Measurements from ENCODE around the gene NABP2.
"Not testable (repeated sequence)": the region's sequence is repeated elsewhere in the genome, so short reads cannot be mapped to it uniquely, and the experiment has no call there.

NABP2 gene

GRCh38 chr12:56247923-56248322 lies 23.8 kb downstream of the NABP2 start:
- DNase-seq: no peak

GRCh38 chr12:56248711-56249110 lies 24.6 kb downstream of the NABP2 start:
- no peak for DNase-seq

DNA sequence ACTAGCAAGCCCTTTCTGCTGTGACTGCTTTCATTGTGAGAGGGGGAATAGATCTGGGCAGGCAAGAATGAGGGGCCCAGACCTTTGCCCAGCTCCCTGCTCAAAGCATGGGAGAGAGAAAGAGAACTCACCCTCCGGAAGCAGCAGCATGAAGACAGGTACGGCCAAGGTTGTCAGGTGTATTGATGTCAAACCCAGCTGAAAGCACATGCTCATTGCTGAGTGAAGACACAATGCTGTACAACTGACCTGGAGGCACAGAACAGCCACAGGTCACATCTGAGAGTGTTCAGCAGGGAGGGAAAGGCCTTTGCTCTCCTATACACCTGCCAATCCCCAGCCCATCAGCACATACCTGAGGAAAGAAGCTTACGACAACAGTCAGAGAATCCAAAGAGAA lies 28.5 kb downstream of the NABP2 start:
- no peak for DNase-seq

DNA sequence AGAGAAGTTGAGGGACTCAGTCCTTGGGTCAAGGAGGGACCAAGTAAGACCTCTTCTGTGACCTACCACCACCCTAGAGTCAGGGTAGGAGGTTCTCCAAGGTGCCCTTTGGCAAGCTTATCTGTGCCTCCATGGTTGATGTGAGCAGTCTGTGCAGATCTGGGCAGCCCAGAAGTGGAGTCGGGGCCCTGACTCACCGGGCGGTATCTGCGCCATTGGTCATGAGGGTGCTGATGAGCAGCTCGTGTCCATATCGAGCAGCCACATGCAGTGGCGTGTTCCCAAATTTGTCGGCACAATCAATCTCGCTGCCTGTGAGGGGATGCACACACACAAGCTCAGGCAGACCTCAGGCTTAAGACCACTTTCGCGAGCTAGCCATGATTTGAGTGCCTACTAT lies 28.9 kb downstream of the NABP2 start:
- no peak for DNase-seq

DNA sequence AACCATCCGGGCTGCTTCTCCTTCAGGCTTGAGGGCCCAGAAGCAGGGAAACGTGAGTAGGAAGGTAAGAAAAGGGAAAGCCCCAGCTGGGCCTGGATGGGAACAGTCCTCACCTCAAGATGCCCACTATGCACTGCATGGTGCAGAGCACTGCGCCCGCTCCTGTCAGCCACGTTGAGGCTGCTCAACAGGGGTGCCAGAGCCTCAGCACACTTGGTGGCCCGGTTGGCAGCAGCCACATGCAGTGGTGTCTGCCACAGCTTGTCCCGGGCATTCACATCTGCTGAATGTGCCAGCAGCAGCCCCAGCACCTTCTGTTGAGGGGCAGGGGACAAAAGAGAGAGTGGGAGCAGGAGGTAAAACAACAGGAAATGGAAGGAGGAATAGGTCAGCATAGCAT lies 31.5 kb downstream of the NABP2 start:
- no peak for DNase-seq

DNA sequence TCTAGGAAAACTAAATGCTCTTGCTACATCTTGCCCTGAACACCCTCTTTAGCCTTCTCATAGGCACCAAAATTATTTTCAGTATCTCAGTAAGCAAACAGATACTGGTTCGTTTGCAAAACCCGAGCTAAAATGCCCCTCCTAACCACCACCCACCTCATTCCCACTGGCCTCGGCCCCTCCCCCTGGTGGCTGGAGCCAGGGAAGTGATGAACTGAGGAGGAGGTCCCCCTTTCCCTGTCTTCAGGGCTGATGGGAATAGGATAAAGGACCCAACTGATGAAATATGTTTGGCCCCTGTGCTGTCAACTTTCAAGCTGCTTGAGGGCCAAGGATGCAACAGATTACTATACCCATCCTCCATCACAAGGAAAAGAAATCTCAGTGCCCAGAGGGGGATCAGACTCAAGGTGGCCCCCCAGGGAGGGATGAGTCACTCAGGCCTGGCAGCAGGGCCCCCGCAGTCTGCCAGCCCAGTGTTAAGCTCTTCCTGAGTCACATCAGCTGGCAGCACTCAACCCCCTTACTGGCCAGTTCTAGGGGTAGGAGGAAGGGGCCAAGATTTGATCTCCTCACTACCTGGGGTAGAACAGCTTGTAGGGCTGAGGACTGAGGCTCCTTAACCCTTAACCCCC lies 32.3 kb downstream of the NABP2 start:
- peak; percentile 67 for DNase-seq

DNA sequence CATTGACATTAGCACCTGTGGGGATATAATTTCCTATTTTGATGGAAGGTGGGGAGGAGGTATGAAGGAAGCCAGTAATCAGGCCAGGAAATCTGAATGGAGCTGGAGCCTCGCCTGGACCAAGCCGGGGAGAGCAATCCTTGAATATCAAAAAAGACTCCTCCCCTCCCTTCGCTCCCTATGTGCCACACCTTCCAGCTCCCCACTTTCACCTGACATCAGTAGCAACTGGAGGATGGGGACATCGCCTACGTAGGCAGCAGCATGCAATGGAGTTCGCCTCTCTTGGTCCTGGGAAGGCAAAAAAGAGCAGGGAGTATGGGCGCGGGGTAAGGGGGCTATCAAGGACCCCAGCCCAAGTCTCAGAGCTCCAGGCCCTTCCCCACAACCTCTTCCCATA lies 32.9 kb downstream of the NABP2 start:
- no peak for DNase-seq

- DNase-seq: peak; percentile 47
Observed at GRCh38 chr12:56257491-56258067, 33.4 kb downstream of the NABP2 start.

- DNase-seq: peak; percentile 82
Observed at GRCh38 chr12:56258068-56258819, 34.1 kb downstream of the NABP2 start, which contains the start of gene ANKRD52. Gene ANKRD52, minus strand, starts transcription at chr12:56258384. Its CDS starts 115 bp downstream, at chr12:56258269.

DNA sequence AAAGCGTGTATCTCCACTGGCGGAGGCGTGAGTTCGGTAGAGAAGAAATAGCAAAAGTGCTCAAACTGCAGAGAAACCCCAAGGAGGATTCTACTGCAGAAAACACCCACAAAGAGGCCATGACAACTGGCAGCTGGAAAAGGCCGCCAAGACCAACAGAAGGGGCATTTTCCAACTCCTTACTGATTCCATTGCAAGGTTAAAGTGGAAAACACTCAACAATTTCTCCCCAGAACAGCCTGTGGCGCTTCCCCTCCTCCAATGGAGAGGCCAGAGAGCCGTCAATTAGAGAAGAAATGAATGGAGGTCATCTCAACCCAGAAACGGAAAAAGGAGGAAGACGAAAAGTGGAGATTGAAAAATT lies 34.7 kb downstream of the NABP2 start:
- no peak for DNase-seq

GRCh38 chr12:56260380-56260779 lies 36.2 kb downstream of the NABP2 start:
- no peak for DNase-seq

- no peak for DNase-seq
Observed at GRCh38 chr12:56260921-56261320, 36.8 kb downstream of the NABP2 start.

DNA sequence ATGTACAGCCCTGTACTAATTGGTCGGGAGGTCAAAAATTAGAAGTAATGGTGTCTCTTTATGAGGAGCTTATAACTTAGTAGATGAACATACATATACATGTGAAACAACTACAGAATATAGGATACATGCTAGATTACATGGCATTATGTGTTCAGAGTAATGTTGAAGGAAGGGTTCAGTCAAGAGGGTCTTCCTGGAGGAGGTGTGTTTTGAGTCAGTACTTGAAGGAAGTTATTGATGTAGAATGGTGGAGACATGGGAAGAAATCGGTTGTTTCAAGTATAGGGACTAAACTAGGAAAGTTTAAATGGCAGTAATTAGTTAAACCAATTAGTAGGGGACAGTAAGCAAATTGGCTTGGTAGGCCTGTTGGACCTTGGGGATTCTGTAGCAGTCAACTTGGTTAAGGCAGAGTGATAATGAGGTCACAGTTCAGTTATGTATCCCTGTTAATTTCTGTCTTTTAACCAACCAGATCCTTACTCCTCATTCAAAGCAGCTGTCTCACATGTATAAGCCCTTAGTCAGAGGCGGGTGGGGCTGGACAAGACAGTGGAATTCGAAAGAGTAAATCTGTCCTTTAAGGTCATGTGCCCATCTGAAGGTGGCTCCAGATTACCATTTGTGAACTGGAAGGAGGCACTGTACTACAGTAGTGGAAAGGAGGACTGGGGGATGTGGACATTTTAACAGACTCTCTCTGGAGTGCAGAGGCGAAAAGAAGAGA lies 37.5 kb downstream of the NABP2 start:
- peak; percentile 95 for DNase-seq

DNA sequence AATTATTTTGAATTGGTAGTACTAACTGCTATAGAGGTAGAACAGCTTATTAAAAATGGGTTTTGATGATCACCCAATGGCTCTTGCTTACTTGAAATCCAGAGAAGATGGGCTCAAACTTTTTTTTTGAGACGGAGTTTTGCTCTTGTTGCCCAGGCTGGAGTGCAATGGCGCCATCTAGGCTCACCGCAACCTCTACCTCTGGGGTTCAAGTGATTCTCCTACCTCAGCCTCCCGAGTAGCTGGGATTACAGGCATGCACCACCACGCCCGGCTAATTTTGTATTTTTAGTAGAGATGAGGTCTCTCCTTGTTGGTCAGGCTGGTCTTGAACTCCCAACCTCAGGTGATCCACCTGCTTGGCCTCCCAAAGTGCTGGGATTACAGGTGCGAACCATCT lies 38.8 kb downstream of the NABP2 start:
- DNase-seq: not testable (repeated sequence)

GRCh38 chr12:56266068-56266692 lies 42.0 kb downstream of the NABP2 start:
- DNase-seq: not testable (repeated sequence)

GRCh38 chr12:56266693-56267442 lies 42.7 kb downstream of the NABP2 start, which contains the start of gene COQ10A:
Gene COQ10A, plus strand, starts transcription at chr12:56266942. Its CDS starts 177 bp downstream, at chr12:56267119.
- DNase-seq: peak; percentile 87

GRCh38 chr12:56267443-56268071 lies 43.4 kb downstream of the NABP2 start:
- no peak for DNase-seq

- DNase-seq: peak; percentile 33
Observed at GRCh38 chr12:56271031-56271430, 46.9 kb downstream of the NABP2 start.

- not testable (repeated sequence) for DNase-seq
Observed at GRCh38 chr12:56272468-56272867, 48.3 kb downstream of the NABP2 start.

- no peak for DNase-seq
Observed at GRCh38 chr12:56274299-56274698, 50.2 kb downstream of the NABP2 start.

DNA sequence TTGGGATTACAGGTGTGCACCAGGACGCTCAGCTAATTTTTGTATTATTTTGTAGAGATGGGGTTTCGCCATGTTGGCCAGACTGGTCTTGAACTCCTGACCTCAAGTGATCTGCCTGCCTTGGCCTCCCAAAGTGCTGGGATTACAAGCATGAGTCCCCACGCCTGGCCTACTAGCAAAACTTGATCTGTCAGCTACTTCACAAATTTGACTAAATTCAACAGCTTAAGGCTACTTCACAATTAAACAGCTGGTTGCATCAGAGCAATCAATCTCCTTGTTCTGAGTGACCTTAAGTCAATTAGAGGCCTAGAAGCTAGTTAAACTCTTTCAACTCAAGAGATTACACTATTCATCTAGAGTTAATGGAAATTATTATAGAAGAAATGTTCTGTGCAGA lies 54.8 kb downstream of the NABP2 start:
- no peak for DNase-seq
